HepG2 (cell line): ENCODE data around the gene UBE2M. TPM values are rescaled to one million over a fixed set of nuclear protein-coding genes. Genes with fewer than 3 reads are reported as not detected.

ENCODE experiments used
- ATAC-seq: fragments of 200-7000 bp; cut with Tn5 transposase; 3 replicates; pipeline ENCODE4 v1.9.1; 2020; ENCODE audit warnings: mild to moderate bottlenecking, moderate library complexity
- BruUV-seq: library from RNA; stranded (reverse); fragments of 400-500 nt; replicated peaks from 2 replicates; lab custom pipeline; 2021; lab: Mats Ljungman, UMichigan
- CTCF ChIA-PET: fragments of 300-600 bp; formaldehyde crosslinking; extraction: SDS; loops from one replicate; lab custom pipeline; 2021; ENCODE audit warnings: low total read pairs, inconsistent platforms, low intra/inter-chr PET ratio; lab: Yijun Ruan, JAX
- POLR2A ChIA-PET: fragments of 350-600 bp; sonication (Branson Sonifier 250); formaldehyde crosslinking; loops from one replicate; lab custom pipeline; 2020; ENCODE audit warnings: antibody characterized with exemption, inconsistent platforms; lab: Yijun Ruan, JAX
- DNase-seq: peaks from one replicate; pipeline ENCODE4 v3.0.0-alpha.2; 2015; ENCODE audit warnings: low spot score
- FAIRE-seq: peaks from 3 replicates; lab custom pipeline; 2011; peaks lifted over from hg19 to GRCh38; lab: Jason Lieb, UNC
- H2AFZ ChIP-seq: one replicate; pipeline ENCODE4 v1.6.1; 2011; ENCODE audit warnings: low read length, inconsistent platforms
- H3K27ac ChIP-seq: fragments of 300-600 bp; 3 replicates; pipeline ENCODE4 v1.8.0; 2011; ENCODE audit warnings: mixed run types, mild to moderate bottlenecking, mixed read lengths, low read length, inconsistent platforms; ENCODE audit not compliant: insufficient read depth; ENCODE audit errors: extremely low read length
- H3K27me3 ChIP-seq, 2 experiments: fragments of 200-600 bp in 1 of 2; 2 replicates in 1 of 2; 3 replicates in 1 of 2; pipeline versions ENCODE4 v1.6.0 to v1.8.0; 2011; ENCODE audit warnings: low read length in 2 of 2, mild to moderate bottlenecking in 2 of 2, moderate library complexity in 2 of 2, inconsistent platforms in 1 of 2; ENCODE audit not compliant: insufficient read depth in 2 of 2, control insufficient read depth in 1 of 2
- H3K36me3 ChIP-seq, 2 experiments: fragments of 200-600 bp in 1 of 2; replicated peaks in 1 of 2; 2 replicates in 1 of 2; 3 replicates in 1 of 2; pipeline versions ENCODE4 v1.5.1 to v1.8.0; 2011; ENCODE audit warnings: low read length in 2 of 2, inconsistent platforms in 1 of 2; ENCODE audit not compliant: insufficient read depth in 2 of 2, control insufficient read depth in 1 of 2
- H3K4me1 ChIP-seq: 2 replicates; pipeline ENCODE4 v1.5.1; 2012; ENCODE audit warnings: low read length, inconsistent platforms; ENCODE audit not compliant: insufficient read depth
- H3K4me2 ChIP-seq: 2 replicates; pipeline ENCODE4 v1.6.0; 2011; ENCODE audit warnings: low read depth, low read length, inconsistent platforms
- H3K4me3 ChIP-seq, 3 experiments: fragments of 200-600 bp in 1 of 3; sonication (generic), shearing (Covaris generic) in 1 of 3; replicated peaks in 1 of 3; 2 replicates each; pipeline ENCODE4 v1.5.1; 2011 to 2016; ENCODE audit warnings: low read length in 3 of 3, inconsistent platforms in 2 of 3, low read depth in 2 of 3, mild to moderate bottlenecking in 2 of 3, control low read depth in 1 of 3, mixed read lengths in 1 of 3; ENCODE audit not compliant: insufficient read depth in 1 of 3
- H3K79me2 ChIP-seq: one replicate; pipeline ENCODE4 v1.6.1; 2011; ENCODE audit warnings: low read length, inconsistent platforms; ENCODE audit not compliant: insufficient read depth
- H3K9ac ChIP-seq: 2 replicates; pipeline ENCODE4 v1.6.0; 2011; ENCODE audit warnings: mild to moderate bottlenecking, low read depth, low read length, inconsistent platforms; ENCODE audit not compliant: insufficient read depth
- H3K9me3 ChIP-seq: 2 replicates; pipeline ENCODE4 v1.5.1; 2012; ENCODE audit warnings: mild to moderate bottlenecking, low read length
- H4K20me1 ChIP-seq: 2 replicates; pipeline ENCODE4 v1.6.0; 2011; ENCODE audit warnings: inconsistent platforms, mild to moderate bottlenecking, low read length, moderate library complexity; ENCODE audit not compliant: insufficient read depth
- LBX2 ChIP-seq: sonication (generic); formaldehyde crosslinking; IDR thresholded peaks from 2 replicates; pipeline ENCODE4 v1.5.0; 2020; ENCODE audit warnings: missing genetic modification reagents, mild to moderate bottlenecking, borderline replicate concordance
- MAFF ChIP-seq: IDR thresholded peaks from 2 replicates; pipeline ENCODE4 v1.6.1; 2011; ENCODE audit warnings: low read depth, low read length, improper control_type of control experiment
- MAFK ChIP-seq, 2 experiments: IDR thresholded peaks in 1 of 2; conservative IDR thresholded peaks in 1 of 2; 2 replicates each; pipeline ENCODE4 v1.6.1; 2011; ENCODE audit warnings: improper control_type of control experiment in 2 of 2, low read length in 2 of 2
- MTA1 ChIP-seq: sonication (generic); formaldehyde crosslinking; IDR thresholded peaks from 2 replicates; pipeline ENCODE4 v1.4.0; 2020; ENCODE audit warnings: missing genetic modification reagents, mild to moderate bottlenecking, borderline replicate concordance
- SNRNP70 ChIP-seq: fragments of 200-400 bp; formaldehyde crosslinking; IDR thresholded peaks from 2 replicates; pipeline ENCODE4 v1.6.1; 2017; ENCODE audit warnings: mild to moderate bottlenecking, low read depth, low read length, moderate library complexity
- SRY ChIP-seq: sonication (generic); formaldehyde crosslinking; IDR thresholded peaks from 2 replicates; pipeline ENCODE4 v1.8.0; 2022; ENCODE audit warnings: mild to moderate bottlenecking, missing genetic modification reagents
- ZNF280B ChIP-seq: sonication (generic); formaldehyde crosslinking; IDR thresholded peaks from 2 replicates; pipeline ENCODE4 v1.5.0; 2020; ENCODE audit warnings: missing genetic modification reagents, mild to moderate bottlenecking, borderline replicate concordance
- ZNF317 ChIP-seq: sonication (generic); formaldehyde crosslinking; IDR thresholded peaks from 2 replicates; pipeline ENCODE4 v1.5.0; 2020; ENCODE audit warnings: mild to moderate bottlenecking, missing genetic modification reagents
- ZNF7 ChIP-seq: IDR thresholded peaks from 2 replicates; pipeline ENCODE4 v1.6.1; 2016; ENCODE audit warnings: missing biosample characterization, missing genetic modification reagents
- WGBS: methylation state at CpG from one replicate; pipeline ENCODE4 v1.1.6; 2017; ENCODE audit warnings: low lambda C conversion rate; 5-methylcytosine and 5-hydroxymethylcytosine counted together
- in situ Hi-C: cut with HindIII; loops from 2 replicates; pipeline ENCODE4 v1.10.0; 2017; ENCODE audit warnings: low pct_unique_long_range_greater_than_20kb; ENCODE audit not compliant: extremely low pct_ligation_motif_present
- intact Hi-C: fragments of 100-400 bp; cut with micrococcal nuclease; formaldehyde crosslinking; loops from one replicate; pipeline ENCODE4 v1.10.0; 2022; ENCODE audit not compliant: unreplicated experiment
- polyA plus RNA-seq, 8 experiments: library from polyadenylated mRNA; depleted of rRNA in 3 of 8; stranded (reverse) in 7 of 8; unstranded in 1 of 8; fragments of >200 nt; fragmentation: Illumina TruSeq in 4 of 8; extraction: Trizol in 4 of 8; gene quantifications; 2 replicates each; pipeline versions ENCODE4 v1.2.1 to v1.2.3, GENCODE V29; 2011 to 2016; ENCODE audit warnings: low read depth in 4 of 8, missing spikeins in 1 of 8, mixed read lengths in 1 of 8; ENCODE audit not compliant: insufficient read depth in 1 of 8
- total RNA-seq, 5 experiments: library from RNA; depleted of rRNA; stranded (reverse); fragments of >200 nt; fragmentation: Illumina TruSeq; extraction: Trizol; gene quantifications; 2 replicates each; pipeline ENCODE4 v1.2.3, GENCODE V29; 2016; ENCODE audit warnings: low read depth in 1 of 5
- TF ChIP-seq, protein P1 (sequence below): IDR thresholded peaks from 2 replicates; pipeline ENCODE4 v1.6.1; 2016; ENCODE audit warnings: missing compliant biosample characterization, missing genetic modification reagents, borderline replicate concordance

The UBE2M gene
- total and polyA plus RNA-seq, 2 of the 13 experiments (the other 11 are each of a cell fraction or from before 2014, with no cell fraction given) = 36.2 to 50.3 TPM

- TF ChIP-seq MTA1 (CRISPR knock-in tag) = no peak
- no peak for TF ChIP-seq ZNF317
- TF ChIP-seq, all 625 proteins: peak for 0
Observed at GRCh38 chr19:58531034-58531840, 27.2 kb downstream of the UBE2M start (continued).

- WGBS = 8% methylated on average over 2 of the region's 3 CpGs
- in situ Hi-C loops = no loop called here
- DNase-seq (no peak), FAIRE-seq (no peak), ATAC-seq (no peak)
- no peak overlapping the region for H3K27ac ChIP-seq
- H3K4me1 ChIP-seq = peaks cover 10% of the 10 kb centered on the region; the same call in 1 of the 2 replicates
- H3K9ac ChIP-seq = no peak overlapping the region
- CTCF ChIA-PET = no interaction called here
- intact Hi-C loops = no loop called here
- H4K20me1 ChIP-seq = no peaks in the 10 kb centered on the region
- H3K27me3 ChIP-seq = peaks cover 0 to 1% of the 10 kb centered on the region in 2 experiments; a peak in 1 of 5 replicates
- 0 out of 2 replicates have a peak, but pooled peaks have one; percentile 25 for TF ChIP-seq MAFF
- peak; percentile 40 to 72; a peak in 2 of 4 replicates for TF ChIP-seq MAFK (conservative IDR thresholded peaks at IDR 0.05 in 1 of 2, IDR thresholded peaks at IDR 0.05 in 1 of 2; ENCODE audit: low read length in 2 of 2)
- no peak for TF ChIP-seq SNRNP70
- H2AFZ ChIP-seq = no peak overlapping the region
- no peaks in the 10 kb centered on the region for H3K79me2 ChIP-seq
- H3K4me2 ChIP-seq = no peak overlapping the region
- no TSS peak for BruUV-seq
- H3K4me3 ChIP-seq = no peak overlapping the region
- H3K36me3 ChIP-seq = no peaks in the 10 kb centered on the region
- H3K9me3 ChIP-seq = no peaks in the 10 kb centered on the region
- POLR2A ChIA-PET = interaction anchor here (0.8 kb wide), 1 partner anchor 14 kb away, joined by 3 read pairs; the partner anchor contains the start of gene TRIM28
Observed at GRCh38 chr19:58529405-58529804, 29.0 kb downstream of the UBE2M start.

- POLR2A ChIA-PET = interaction anchor here (1.0 to 4.1 kb wide), 2 partner anchors 12 to 37 kb away, joined by 3 to 21 read pairs; partner anchors contain the start of gene SLC27A5
- no TSS peak for BruUV-seq
- Histone ChIP-seq H3K4me1 (peaks cover 15% of the 10 kb centered on the region), H3K36me3 (no peaks in the 10 kb centered on the region)
- TF ChIP-seq ZNF280B (CRISPR knock-in tag) (no peak), ZNF7 (CRISPR knock-in tag) (peak; percentile 74), SRY (CRISPR knock-in tag) (no peak), LBX2 (CRISPR knock-in tag) (no peak)
- TF ChIP-seq, protein P1, sequence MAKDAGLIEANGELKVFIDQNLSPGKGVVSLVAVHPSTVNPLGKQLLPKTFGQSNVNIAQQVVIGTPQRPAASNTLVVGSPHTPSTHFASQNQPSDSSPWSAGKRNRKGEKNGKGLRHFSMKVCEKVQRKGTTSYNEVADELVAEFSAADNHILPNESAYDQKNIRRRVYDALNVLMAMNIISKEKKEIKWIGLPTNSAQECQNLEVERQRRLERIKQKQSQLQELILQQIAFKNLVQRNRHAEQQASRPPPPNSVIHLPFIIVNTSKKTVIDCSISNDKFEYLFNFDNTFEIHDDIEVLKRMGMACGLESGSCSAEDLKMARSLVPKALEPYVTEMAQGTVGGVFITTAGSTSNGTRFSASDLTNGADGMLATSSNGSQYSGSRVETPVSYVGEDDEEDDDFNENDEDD (CRISPR knock-in tag) = no peak
- TF ChIP-seq, all 625 proteins: peak for 1
- H3K9me3 ChIP-seq = no peaks in the 10 kb centered on the region
- H3K4me2 ChIP-seq = no peak overlapping the region
- no peak for ATAC-seq
- FAIRE-seq = no peak
- peaks cover 12% of the 10 kb centered on the region for H3K79me2 ChIP-seq
- whole genome bisulfite sequencing = 31% methylated on average over 3 of the region's 3 CpGs
- no peak overlapping the region for H3K9ac ChIP-seq
- H3K4me3 ChIP-seq = no peak overlapping the region
- H2AFZ ChIP-seq = no peak overlapping the region
- H4K20me1 ChIP-seq = no peaks in the 10 kb centered on the region
- H3K27me3 ChIP-seq = peaks cover 0 to 1% of the 10 kb centered on the region in 2 experiments; a peak in 1 of 5 replicates
- in situ Hi-C loops = no loop called here
- no peak for DNase-seq
- intact Hi-C loops = no loop called here
- H3K27ac ChIP-seq = no peak overlapping the region
- CTCF ChIA-PET = no interaction called here
Observed at GRCh38 chr19:58522709-58523108, 35.7 kb downstream of the UBE2M start.
